IPS-11a (cell line): ENCODE data around the gene KCNG3.
A peak's percentile ranks its signal among the peaks of the same experiment; 100 is the strongest.

Experiments
- H3K4me3 ChIP-seq: one replicate; pipeline ENCODE4 v1.5.1; 2013; ENCODE audit warnings: low read depth, low read length, control low read depth

The KCNG3 gene, protein sequence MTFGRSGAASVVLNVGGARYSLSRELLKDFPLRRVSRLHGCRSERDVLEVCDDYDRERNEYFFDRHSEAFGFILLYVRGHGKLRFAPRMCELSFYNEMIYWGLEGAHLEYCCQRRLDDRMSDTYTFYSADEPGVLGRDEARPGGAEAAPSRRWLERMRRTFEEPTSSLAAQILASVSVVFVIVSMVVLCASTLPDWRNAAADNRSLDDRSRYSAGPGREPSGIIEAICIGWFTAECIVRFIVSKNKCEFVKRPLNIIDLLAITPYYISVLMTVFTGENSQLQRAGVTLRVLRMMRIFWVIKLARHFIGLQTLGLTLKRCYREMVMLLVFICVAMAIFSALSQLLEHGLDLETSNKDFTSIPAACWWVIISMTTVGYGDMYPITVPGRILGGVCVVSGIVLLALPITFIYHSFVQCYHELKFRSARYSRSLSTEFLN

DNA sequence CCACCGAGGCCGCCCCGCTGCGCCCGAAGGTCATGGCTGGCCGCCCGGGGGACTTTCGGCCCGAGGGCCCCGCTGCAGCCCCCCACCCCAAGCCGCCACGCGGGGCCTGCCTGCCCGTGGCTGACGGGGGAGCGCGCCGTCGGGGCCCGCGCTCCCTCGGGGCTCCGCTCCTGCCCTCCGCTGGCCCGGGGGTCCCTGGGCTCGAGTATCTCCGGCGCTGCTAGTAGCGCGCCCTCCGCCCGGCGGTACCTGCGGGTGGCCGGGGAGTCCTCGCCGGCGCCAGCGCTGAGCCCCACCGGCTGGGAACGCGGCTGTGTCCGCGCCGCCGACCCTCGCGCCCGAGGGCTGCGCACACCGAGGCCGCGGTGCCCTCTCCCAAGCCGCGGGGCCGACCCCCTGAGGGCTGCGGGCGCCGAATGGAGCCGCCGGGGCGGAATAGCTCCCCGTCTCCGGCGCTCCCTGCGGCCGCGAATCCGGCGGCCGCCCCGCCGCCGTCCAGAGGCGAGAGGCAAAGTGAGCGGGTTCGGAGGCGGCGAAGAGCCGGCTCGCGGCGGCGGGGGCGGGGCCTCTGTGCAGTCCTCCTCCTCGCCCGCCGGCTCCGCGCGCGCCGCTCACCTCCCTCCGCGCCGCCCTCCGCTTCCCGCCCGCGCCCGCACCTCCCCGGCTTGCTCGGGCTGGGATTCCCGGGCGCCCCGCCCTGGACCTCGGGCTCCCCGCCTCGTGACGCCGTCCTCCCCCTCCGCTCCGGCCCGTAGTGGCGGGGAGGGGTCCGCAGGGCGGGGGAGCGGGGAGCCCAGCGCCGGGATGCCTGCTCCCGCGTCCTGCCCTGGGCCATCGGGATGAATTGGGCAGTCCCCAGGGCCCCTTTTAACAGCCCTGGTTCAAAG lies at the start of gene KCNG3:
Gene KCNG3, minus strand, starts transcription at position 515 of the 887 bp plus-strand sequence. Its CDS starts 481 bp downstream, at position 34.
- H3K4me3 ChIP-seq, result peak within 1 kb of the TSS; percentile 92

DNA sequence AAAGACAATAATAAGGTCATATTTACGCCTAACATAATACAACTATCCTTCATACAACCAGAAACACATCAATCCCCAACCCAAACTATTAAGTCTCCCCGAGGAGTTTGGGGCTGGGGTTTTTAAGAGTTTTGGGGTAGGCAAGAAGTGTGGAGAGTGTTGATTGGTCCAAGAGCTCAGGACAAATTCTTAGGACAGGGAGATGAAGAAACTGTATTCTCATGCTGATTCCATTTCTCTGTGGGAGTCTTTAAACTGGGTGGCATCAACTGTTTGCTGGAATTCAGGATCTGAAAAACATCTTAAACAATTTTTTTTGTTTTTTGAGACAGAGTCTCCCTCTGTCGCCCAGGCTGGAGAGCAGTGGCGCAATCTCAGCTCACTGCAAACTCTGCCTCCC lies 49.1 kb upstream of the KCNG3 start:
- H3K4me3 ChIP-seq, result no peak overlapping the region

DNA sequence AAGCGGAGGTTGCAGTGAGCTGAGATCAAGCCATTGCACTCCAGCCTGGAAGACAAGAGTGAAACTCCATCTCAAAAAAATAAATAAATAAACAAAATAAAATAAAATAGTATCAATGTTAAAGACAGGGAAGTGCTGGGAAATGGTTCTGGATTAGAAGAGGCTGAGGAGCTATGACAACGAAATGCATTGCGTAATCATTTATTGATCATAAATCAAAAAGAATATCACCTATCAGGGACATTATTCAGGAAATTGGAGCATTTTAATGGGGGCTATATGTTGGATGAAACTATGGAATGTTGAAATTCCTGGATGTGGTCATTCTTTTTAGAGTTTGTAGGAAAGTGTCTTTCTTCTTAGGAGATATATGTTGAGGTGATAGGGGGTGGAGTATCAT lies 43.7 kb upstream of the KCNG3 start:
- H3K4me3 ChIP-seq, result no peak overlapping the region

DNA sequence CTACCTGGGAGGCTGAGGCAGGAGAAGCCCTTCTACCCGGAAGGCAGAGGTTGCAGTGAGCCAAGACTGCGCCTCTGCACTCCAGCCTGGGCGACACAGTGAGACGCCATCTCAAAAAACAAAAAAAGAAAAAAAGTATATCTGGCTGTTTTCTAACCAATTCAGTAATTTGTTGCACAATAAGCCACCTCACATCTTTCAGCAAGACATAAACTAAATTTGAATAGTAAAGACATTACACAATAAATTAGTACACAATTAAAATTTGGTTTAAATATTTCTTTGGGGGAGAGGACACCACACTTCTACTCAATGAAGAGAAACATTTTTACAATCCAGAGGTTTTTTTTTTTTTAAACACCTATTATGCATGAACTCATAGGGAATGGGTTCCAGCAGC lies 38.6 kb upstream of the KCNG3 start:
- no peak overlapping the region for H3K4me3 ChIP-seq

DNA sequence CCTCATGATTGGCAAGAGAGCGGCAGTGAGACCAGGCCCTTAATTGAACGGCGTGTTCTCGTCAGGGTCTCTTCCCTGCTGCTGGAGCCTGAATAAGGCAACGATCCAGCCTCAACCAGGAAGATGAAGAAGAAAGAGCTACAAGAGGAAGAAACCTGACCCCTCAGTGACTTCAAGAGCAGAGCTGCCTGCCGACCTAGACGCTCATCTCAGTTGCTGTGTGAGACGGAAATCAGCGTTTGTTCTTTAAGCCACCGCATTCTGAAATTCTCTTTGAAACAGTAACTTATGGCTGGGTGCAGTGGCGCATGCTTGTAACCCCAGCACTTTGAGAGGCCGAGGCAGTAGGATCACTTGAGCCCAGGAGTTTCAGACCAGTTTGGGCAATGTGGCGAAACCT lies 29.6 kb upstream of the KCNG3 start:
- no peak overlapping the region for H3K4me3 ChIP-seq

DNA sequence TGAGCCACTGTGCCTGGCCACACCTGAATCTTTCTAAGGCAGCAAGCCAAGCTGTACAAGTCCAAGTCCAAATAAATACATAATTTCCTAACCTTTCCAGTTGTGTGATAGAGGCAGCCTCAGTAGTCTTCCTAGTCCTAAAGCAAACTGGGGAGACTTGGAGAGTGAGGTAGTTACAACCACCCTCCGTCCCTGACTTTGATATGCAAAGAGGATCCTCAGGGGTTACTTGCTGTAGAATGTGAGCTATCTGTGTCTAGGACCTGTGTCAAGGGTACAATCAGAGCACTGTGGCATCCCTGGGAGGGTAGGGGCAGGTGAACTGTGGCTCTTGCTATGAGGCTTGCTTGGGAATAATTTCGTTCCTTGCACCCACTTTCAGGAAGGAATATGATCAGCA lies 28.3 kb upstream of the KCNG3 start:
- H3K4me3 ChIP-seq, result no peak overlapping the region

DNA sequence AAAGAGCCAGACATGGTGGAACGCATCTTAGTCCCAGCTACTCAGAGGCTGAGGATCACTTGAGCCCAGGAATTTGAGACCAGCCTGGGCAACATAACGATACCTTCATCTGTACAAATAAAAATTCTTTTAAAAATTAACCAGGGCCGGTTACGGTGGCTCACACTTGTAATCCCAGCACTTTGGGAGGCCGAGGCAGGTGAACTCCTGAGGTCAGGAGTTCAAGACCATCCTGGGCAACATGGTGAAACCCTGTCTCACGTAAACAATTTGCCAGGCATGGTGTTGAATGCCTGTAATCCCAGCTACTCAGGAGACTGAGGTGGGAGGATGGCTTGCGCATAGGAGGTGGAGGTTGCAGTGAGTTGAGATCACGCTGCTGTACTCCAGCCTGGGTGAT lies 25.8 kb upstream of the KCNG3 start:
- no peak overlapping the region for H3K4me3 ChIP-seq

DNA sequence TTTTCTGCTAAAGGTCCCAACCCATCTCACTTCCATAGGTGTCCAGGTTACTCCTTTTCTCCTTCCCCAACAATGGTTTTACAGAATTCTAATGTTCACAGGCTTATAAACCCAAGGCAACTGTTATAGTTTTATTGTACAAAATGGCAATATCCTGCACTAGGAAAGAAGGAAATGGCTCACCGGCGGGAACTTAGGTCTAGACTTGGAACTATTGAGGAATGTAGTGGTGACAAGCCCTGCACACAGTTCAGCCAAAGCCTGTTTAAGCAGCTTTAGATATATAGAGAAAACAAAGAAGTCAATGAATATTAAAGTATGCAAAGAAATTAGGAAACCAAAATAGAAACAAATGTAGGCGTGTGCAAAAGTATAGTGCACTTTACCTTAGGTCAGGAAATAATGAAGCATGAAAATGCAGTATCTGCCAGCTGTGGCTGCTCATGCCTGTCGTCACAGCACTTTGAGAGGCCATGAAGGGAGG lies 22.7 kb upstream of the KCNG3 start:
- H3K4me3 ChIP-seq, result no peak overlapping the region

DNA sequence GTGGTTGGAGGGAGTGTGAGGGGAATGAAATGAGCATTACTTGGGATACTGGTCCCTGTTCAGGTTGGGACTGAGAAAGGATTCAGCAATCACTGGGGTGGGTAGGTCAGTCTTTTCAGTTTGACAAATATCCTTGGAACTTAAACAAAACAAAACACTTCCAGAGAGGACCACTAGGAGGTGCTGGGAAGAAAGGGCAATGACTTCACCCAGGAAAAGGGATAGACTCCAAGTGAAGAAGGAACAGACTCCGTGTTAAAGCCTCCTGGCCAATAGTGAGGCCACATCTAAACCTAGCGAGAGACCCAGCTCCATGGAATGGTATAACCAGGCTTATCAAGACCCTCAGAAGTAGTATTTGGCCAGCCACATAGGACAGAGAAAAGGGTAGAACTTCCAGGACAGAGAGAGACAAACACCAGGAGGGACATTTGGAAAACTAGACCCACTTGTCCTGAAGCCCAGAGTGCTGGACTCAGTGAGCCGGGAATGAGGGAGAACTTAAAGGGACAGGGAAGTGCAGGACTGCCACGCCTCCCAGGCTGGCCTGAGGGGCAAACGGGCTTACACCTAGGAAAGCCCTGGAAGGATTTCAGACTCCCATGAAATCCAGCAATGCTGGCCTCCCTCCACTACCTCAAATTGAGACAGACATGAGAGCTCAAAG lies 19.6 kb upstream of the KCNG3 start:
- H3K4me3 ChIP-seq, result no peak overlapping the region

DNA sequence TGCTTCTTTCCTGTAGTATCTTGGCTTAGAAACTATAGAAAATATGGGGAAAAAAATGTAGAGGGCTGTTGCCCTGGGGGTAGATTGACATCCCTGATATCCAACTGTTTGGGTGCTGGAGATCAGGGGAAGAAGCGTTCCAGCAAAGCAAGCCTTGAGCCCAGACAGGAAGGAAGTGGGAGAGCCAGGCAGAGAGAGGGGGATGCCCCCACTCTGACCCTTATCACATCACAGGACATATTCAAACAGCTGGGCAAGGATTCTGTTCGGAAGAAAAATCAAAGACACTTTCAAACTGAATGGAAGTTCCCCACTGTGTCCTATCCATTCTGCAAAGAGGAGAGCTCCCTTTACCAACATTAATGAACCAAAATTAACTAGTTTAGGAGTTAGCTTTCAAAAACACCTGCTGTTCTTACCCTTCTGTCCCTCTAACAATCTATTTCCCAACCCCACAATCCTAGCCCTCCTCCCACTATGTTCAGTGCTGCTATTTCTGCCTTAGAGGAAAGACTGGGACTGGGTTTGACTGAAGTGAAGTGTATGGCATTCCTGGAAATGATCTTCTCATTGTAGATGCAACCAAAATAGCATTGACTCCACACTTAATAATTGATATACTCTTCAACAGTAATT lies 16.9 kb upstream of the KCNG3 start:
- no peak overlapping the region for H3K4me3 ChIP-seq

DNA sequence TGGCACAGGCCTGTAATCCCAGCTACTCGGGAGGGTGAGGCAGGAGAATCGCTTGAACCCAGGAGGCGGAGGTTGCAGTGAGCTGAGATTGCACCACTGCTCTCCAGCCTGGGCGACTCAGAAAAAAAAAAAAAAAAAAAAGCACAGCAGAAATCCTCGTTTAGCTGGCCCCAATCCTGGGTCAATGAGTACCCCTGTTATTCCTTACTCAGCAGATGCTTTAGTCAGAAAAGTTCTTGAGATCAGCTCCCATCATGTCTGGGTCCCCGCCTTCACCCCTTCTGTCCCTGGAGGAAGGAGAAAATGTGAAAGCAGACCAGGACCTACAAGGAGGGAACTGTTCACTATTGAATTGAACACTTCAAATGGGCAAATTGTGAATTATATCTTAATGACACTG lies 16.4 kb upstream of the KCNG3 start:
- H3K4me3 ChIP-seq, result no peak overlapping the region

DNA sequence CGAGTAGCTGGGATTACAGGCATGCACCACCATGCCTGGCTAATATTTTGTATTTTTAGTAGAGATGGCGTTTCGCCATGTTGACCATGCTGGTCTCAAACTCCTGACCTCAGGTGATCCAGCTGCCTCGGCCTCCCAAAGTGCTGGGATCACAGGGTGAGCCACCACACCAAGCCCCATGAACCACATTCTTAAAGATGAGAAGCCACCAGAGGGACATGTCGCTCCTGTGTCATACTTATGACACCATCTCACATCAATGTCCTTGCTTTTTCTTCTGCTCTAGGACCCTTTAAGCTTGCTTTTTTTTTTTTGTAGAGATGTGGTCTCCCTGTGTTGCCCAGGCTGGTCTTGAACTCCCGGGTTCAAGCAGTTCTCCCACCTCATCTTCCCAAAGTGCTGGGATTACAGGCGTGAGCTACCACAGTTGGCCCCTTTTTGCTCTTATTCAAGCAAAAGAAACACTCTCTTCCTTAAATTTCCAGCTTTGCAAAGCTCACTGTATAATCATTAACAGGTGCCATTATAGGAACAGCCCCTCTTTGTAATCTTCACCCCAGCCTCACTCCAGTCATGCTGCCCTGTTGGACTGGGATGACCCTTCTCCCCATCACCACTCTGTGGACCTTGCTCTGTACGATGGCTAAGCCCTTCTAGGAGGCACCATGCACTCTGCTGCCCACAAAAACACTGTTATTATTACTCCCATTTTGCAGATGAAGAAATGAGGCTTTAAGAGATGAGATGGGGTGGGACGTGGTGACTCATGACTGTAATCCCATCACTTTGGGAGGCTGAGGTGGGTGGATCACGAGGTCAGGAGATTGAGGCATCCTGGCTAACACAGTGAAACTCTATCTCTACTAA lies 10.8 kb upstream of the KCNG3 start:
- H3K4me3 ChIP-seq, result no peak overlapping the region

DNA sequence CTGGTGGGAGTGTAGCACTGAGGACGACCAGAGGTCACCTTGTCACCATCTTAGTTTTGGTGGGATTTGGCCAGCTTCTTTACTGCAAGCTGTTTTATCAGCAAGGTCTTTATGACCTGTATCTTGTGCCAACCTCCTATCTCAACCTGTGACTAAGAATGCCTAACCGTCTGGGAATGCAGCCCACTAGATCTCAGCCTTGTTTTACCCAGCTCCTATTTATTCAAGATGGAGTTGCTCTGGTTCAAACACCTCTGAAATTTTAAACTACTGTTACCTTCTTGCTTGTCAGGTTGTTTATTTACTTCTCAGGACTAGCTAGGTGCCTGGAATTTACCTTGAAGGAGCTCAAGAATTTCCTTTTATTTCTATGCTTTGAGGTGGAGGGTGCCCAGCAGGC lies 9.5 kb upstream of the KCNG3 start:
- no peak overlapping the region for H3K4me3 ChIP-seq

DNA sequence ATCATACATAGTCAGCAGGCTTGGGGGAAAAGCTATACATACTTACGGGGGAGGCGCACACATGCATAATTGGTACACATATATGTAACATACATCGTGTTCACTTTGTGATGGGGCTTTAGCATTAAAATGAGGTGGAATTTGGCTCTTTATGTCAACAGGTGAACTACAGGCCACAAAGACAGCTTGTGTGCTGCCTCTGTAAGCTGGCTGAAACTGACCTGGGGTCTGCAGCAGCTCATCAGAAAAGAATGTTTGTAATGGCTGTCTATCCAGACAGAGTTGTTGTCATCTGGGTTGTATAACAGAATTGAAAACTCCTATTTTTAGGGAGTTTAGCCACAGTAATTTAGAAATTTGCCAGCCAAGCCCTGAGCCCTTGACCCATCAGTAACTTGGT lies 4.7 kb upstream of the KCNG3 start:
- no peak overlapping the region for H3K4me3 ChIP-seq

DNA sequence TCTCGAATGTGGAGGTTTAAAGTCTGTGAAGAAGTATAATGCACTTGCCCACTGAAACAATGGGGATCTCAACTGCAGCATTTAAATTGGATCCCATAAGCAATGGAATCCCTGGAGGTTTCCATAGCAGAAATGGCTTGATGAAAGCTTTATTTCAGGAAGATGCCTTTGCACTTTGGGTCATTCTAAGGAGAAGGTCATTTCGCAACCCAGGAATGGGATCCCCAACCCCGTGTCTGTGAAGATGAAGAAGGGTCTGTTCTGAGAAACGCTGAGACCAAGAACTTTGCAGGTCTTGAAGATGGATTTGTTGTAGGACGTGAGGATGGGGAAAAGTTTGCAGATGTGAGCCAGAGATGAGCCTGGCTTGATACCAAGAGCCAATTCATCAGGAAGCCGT lies 1.8 kb upstream of the KCNG3 start:
- no peak overlapping the region for H3K4me3 ChIP-seq

DNA sequence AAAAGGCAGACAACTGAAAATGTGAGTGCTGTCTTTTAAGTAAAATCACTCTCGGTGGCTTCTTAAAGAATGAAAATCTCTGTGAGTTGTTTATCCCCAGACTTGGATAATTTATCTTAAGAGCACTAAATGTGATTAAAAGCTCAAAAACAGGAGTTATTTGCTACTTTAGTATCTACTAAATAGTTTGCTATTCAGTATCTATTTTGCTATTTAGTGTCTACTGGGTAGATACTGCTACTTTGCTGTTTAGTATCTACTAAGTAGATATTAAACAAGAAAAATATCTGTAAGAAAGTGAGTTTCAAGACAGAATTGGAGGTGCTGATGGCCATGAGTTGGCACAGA lies 1.4 kb upstream of the KCNG3 start:
- H3K4me3 ChIP-seq, result peak overlapping the region; percentile 22

DNA sequence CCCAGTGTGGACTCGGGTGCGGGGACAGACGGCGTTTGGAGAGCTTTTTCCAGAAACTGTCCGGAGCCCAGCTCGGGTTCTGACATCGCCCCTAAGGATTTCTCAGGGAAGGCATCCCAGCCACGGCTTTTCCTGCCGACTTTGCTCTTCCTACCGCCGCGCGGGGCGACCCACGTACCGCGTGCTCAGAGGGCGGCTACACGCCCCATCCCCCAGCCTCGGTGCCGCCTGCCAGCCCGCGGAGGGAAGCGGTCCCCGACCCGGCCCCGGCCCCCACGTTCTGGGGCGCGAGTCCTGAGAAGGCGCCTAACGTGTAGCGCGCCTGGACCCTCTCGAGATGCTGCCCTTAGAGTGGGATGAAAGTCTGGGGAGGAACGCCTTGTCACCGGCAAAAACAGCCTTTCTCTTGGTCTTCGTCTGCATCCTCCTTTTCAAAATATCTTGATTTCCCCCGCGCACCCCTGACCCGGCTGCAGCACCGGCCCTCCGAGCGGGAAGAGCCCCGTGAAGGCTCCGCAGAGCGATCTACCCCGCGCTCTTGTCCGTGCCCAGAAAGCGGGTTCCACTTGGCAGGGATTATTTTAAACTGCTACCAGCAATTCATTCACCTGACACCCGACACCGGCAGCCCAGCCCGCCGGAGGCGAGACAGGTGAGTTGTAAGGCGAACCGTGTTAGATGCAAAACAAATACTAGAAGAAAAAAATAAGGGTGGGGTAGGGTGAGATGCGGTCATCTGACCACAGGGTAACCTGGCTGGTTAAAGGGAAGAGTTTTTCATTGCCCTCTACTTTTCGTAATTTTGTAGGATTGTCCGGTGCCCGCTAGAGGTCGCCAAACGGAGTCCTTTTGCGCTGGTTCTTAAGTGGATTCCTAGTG lies 812 bp upstream of the KCNG3 start:
- H3K4me3 ChIP-seq, result peak overlapping the region; percentile 92

DNA sequence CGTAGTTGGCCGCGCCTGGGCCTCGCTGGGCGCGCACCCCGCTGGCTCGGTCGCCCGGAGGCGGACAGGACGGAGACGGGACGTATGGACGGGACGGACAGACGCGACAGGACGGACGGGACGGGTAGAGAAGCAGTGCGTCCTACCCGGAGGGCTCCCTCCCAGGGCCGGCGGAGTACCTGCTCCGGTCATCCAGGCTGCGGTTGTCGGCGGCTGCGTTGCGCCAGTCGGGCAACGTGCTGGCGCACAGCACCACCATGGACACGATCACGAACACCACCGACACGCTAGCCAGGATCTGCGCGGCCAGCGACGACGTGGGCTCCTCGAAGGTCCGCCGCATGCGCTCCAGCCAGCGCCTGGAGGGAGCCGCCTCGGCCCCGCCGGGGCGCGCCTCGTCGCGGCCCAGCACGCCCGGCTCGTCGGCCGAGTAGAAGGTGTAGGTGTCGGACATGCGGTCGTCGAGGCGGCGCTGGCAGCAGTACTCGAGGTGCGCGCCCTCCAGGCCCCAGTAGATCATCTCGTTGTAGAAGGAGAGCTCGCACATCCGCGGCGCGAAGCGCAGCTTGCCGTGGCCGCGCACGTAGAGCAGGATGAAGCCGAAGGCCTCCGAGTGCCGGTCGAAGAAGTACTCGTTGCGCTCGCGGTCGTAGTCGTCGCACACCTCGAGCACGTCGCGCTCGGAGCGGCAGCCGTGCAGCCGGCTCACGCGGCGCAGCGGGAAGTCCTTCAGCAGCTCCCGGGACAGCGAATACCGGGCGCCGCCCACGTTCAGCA lies 903 bp downstream of the KCNG3 start:
- peak overlapping the region; percentile 92 for H3K4me3 ChIP-seq
